ENCODE results near the gene SNF8.

GRCh38 chr17:48905987-48906515, 38.6 kb downstream of the SNF8 start:
- TF ChIP-seq CTCF (IDR thresholded peaks at IDR 0.05) (no peak), REST (IDR thresholded peaks at IDR 0.05; ENCODE audit: insufficient read depth in 1 of 2, low read depth in 2 of 2, low read length in 1 of 2) (no peak)
